GM06990 (cell line): ENCODE measurements around the gene SAT2.

Experiments used
- DNase-seq: peaks from one replicate; pipeline ENCODE4 v3.0.0-alpha.2; 2011; ENCODE audit not compliant: insufficient read length; ENCODE audit errors: extremely low read depth
- H3K27me3 ChIP-seq: replicated peaks from 2 replicates; pipeline ENCODE4 v1.6.0; 2011; ENCODE audit warnings: low read length; ENCODE audit not compliant: control insufficient read depth, insufficient read depth
- H3K36me3 ChIP-seq: 2 replicates; pipeline ENCODE4 v1.5.1; 2011; ENCODE audit warnings: low read length; ENCODE audit not compliant: control insufficient read depth, insufficient read depth
- H3K4me3 ChIP-seq: replicated peaks from 2 replicates; pipeline ENCODE4 v1.5.1; 2011; ENCODE audit warnings: low read depth, mild to moderate bottlenecking, control low read depth, low read length
- CTCF ChIP-seq: IDR thresholded peaks from 2 replicates; pipeline ENCODE4 v1.5.1; 2011; ENCODE audit warnings: low read length, control low read depth, mild to moderate bottlenecking, inconsistent platforms; ENCODE audit not compliant: insufficient read depth, poor library complexity, severe bottlenecking

Gene SAT2

GRCh38 chr17:7627250-7628121, at the start of gene SAT2:
TSS of gene SAT2 (minus strand) at chr17:7627821. CDS start at chr17:7627635, 186 bp downstream.
- no peaks in the 10 kb centered on the region; the same call in 1 of the 2 replicates for H3K36me3 ChIP-seq
- no peak for TF ChIP-seq CTCF
- H3K4me3 ChIP-seq = peak within 1 kb of the TSS; percentile 94
- no peaks in the 10 kb centered on the region for H3K27me3 ChIP-seq
- DNase-seq = peak; percentile 91

- TF ChIP-seq CTCF = no peak
- Histone ChIP-seq H3K36me3 (peaks cover 26% of the 10 kb centered on the region), H3K4me3 (no peak overlapping the region), H3K27me3 (no peaks in the 10 kb centered on the region)
- DNase-seq = no peak
Measured at GRCh38 chr17:7676533-7676932, 48.9 kb upstream of the SAT2 start.

- no peak overlapping the region for H3K4me3 ChIP-seq
- no peak for DNase-seq
- TF ChIP-seq CTCF = no peak
- peaks cover 30% of the 10 kb centered on the region for H3K36me3 ChIP-seq
- no peaks in the 10 kb centered on the region for H3K27me3 ChIP-seq
Measured at GRCh38 chr17:7674934-7675333, 47.3 kb upstream of the SAT2 start.

DNA sequence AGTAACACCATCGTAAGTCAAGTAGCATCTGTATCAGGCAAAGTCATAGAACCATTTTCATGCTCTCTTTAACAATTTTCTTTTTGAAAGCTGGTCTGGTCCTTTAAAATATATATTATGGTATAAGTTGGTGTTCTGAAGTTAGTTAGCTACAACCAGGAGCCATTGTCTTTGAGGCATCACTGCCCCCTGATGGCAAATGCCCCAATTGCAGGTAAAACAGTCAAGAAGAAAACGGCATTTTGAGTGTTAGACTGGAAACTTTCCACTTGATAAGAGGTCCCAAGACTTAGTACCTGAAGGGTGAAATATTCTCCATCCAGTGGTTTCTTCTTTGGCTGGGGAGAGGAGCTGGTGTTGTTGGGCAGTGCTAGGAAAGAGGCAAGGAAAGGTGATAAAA, 45.6 kb upstream of the SAT2 start:
- peak; percentile 36 for TF ChIP-seq CTCF
- Histone ChIP-seq H3K27me3 (no peaks in the 10 kb centered on the region), H3K36me3 (peaks cover 35% of the 10 kb centered on the region), H3K4me3 (no peak overlapping the region)
- no peak for DNase-seq

DNA sequence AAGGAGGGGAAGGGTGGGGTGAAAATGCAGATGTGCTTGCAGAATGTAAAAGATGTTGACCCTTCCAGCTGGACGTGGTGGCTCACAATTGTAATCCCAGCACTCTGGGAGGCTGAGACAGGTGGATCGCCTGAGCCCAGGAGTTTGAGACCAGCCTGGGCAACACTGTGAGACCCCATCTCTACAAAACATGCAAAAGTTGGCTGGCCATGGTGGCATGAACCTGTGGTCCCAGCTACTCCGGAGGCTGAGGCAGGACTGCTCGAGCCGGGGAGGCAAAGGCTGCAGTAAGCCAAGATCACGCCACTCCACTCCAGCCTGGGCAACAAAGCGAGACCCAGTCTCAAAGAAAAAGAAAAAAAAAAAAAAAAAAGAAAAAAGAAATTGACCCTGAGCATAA, 40.9 kb upstream of the SAT2 start:
- Histone ChIP-seq H3K4me3 (no peak overlapping the region), H3K27me3 (no peaks in the 10 kb centered on the region), H3K36me3 (peaks cover 16% of the 10 kb centered on the region)
- DNase-seq = no peak
- no peak for TF ChIP-seq CTCF
